Stimulated activated CD8-positive, alpha-beta memory T cell treated with anti-CD3 and anti-CD28 coated beads, Interleukin-15, amount 100 ng/mL, for 48 hours (primary cell): ENCODE data around the gene APEH.

Source experiments
- DNase-seq, 2 donors: peaks; one replicate each; pipeline ENCODE4 v3.0.0-alpha.2; 2020; ENCODE audit warnings: low read depth in 2 of 2

Gene APEH

DNA sequence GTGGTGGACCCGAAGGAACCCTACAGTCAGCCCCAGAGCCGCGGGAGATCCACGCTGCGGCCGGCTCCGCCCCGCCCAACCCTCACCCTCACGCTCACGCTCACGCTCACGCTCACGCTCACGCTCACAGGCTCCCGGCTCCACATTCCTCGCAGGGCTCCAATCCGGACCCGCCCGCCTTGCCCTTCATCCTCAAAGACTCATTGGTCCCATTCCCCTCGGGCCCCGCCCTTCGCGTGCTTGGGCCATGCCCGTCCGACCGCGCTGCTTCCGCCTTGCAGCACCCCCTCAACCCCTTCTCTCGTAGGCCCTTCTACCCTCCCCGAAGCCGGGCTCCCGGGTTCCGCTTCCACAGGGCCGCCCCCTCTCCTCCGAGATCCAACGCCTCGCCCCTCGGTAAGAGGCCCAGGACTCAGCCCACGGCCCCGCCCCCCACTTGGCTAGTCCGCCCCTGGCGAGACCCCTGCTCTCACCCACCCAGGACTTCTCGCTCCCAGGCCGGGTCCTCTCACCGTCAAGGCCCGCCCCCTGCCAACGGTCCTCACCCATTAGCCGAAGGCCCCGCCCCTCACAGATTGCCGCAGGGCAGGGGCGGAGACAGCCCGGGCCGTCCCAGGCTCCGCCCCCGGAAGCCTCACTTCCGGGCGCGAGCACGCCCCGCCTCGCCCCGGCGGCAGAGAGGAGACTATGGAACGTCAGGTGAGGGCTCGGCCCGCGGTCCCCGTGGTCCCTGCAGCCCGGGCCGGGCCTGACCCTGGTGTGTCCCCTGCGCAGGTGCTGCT lies at the start of gene APEH:
TSS of gene APEH (plus strand) at position 637 of the 782 bp plus-strand sequence. CDS start at position 688, 51 bp downstream.
- DNase-seq: peak; percentile 99

DNA sequence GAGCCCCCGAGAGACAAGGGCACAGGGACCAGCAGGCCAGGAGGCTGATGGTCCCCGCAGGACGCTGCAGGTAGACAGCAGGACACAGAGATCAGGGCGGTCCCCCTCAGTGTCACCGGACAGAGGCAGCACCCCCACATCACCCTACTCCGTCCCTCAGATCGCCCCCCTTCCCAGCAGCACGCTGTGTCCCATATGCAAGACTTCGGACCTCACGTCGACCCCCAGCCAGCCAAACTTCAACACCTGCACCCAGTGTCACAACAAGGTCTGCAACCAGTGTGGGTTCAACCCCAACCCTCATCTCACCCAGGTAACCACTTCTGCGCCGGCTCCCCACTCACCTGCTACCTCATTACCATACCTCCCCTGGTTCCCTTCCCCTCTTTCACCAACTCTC lies 49.1 kb upstream of the APEH start:
- DNase-seq: no peak

DNA sequence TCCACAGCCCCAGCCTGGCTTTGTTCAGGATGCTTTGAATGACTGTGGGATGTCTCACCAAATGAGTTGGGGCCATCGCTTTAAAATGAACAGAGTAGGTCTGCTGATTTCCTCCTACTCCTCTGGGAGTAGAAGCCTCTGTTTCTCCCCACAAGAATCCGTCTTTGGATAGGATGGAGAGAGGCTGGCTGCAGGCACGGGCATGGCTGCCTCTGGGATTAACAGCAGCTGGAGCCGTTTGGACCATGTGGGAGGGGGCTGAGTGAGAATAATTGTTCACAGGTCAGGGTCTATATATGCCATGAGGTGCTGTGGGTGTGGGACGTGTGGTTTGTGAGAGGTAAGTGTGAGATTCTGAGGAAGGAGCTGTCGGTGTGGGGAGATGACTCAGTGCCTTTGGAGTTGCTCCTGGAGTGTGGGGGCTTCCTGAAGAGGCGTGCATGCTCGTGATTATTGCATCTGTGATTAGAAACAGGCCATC lies 48.0 kb upstream of the APEH start:
- DNase-seq: no peak

DNA sequence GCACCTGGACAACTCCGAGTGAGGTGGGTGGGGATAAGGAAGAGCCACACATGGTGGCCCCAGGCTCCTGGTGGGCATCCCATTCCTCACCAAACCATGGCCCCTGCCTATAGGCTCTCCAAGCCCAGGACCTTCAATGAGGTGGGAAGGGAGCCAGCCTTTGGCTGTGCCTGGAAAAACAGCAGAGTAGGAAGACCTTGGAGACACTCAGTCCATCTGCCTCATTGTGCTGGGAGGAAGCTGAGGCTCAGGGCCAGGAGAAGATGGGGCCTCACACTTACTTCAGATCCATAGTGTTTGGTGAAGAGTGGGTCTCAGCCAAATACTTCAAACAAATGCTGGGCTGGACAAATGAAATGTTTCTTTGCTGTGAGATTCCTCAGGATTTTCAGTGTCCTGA lies 47.4 kb upstream of the APEH start:
- no peak for DNase-seq

DNA sequence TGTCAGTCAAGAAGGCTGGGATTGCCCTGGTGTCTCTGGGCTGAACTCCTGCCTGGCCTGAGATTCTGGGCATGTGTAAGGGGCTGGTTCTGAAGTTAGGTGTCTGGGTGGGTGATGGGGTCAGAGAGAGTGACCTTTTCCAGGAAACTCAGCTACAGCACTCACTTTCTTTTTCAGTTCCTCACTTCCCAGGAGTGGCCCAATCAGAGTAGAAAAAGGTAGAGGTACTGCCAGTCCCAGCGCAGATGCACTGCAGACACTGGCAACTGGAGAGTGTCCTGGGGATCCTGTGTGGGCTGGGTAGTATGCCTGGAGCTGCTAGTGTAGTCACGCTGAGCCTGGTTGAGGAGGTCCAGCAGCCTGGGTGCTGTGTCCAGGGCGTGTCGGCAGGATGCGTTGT lies 46.5 kb upstream of the APEH start:
- DNase-seq: no peak

DNA sequence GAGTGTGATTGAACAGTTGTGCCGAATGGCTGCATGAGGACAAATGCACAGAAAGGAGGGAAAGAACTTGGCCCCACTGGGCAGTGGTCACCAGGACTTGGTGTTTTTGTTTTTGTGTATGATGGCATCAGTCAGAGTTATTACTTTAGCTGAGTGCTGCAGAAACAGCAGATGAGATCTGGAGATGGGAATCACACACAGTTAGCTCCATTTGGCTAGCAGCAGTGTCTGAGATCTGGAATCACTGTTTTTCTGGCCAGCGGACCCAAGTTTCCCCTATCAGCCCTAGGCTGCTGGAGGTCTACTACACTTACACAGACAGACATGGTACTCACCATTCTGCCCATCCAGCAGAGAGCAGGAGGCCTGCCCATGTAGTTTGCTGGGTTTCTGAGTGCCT lies 45.9 kb upstream of the APEH start:
- DNase-seq: no peak

DNA sequence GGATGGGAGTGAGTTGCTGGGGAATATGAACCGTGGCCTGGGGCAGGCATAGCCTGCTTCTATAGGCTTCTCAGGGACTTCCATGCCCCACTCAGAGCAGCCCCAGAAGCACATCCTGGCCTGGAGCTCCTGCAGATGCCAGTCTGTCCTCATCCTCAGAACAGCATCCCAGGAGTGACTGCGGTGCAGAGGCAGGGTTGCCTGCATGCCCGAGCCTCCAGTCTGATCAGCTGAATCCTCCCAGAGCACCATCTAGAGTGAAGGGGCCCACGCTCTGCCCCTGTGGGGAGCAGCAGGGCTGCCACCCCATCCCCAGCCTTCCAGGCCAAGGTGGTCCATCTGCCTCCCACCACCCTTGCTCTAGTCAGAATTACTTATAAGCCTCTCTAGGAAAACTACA lies 44.7 kb upstream of the APEH start:
- DNase-seq: no peak

DNA sequence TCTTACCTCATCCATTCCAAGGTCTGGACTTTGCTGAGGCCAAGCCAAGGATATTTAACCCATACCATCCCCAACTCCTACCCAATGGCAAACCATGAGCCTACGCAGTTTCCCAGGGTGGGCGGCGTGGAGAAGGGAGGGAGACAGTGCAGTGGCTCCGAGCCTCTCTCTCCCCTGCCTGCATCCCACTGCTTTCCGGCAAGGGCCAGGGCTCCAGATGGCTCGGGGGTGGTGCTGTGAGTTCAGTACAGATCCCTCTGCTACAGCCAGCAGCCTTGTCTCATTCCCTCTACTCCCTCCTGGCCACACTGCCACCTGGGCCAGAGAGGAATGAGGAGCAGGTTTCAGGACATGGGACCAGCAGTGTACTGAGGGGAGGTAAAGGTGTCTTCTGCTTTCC lies 44.3 kb upstream of the APEH start:
- DNase-seq: no peak

DNA sequence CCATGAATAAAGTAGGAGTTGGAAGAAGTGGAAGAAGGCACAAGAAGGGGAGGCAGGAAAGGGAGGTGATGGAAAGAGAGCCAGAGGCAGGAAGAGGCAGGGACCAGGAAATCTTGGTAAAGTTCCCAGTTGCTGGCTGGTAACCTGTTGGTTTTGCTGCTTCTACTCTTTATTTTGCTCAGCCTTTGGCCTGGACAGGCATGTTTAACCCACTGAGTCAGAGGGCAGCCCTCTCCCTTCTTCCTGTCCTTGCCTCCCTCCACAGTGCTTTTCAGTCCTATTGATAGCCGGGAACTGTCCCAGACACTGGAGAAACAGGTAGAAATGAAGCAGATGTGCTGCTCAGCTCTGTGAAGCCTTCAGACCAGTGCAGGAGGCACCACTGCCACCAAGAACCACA lies 43.4 kb upstream of the APEH start:
- no peak for DNase-seq

DNA sequence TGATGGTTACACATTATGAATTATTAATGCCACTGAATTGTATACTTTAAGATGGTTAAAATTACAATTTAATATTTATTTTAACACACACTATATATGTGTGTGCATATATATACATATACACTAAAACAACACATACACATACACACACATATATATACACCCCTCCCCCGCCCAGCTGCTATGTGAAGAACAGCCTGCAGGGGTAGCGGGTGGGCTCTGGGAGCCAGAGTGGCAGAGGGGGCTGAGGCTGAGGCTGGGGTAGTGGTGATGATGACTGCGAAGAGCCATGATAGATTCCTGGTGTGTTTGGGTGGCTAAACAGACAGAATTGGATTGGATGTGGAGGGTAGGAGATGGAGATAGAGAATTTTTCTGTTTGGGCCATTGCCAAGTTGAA lies 39.4 kb upstream of the APEH start:
- no peak for DNase-seq

DNA sequence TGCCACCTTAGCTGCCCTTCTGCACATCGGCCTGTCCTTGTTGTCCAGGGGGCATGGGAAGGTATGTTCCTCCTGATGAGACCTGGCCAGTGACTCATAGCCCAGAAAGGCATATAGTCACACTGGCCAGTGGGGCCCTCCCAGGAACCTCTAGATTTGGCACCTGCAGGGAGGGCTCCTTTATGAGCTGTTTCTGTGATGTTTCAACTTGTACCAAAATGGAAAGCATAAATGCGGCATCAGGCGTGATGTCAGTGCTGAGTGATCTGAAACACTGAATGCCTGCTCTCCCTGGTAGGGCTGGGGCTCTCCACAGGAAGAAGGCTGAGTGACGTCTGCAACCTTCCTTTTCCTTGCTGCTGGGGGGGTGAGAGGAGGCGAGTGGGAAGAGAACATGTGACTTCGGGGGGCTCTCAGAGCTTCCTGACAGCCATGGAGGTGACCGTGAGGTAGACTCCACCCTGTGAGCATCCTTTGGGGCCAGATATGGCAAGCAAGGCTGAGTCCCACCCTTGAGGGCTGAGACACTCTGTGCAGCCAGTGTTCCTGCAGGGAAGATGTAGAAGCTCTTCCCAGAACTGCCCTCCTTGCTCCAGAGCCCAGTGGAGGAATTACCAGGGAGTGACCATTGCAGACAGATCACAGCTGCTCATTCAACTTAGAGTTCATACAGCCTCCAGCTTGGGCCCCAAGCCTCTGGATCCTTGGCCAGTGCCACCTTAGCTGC lies 37.1 kb upstream of the APEH start:
- no peak for DNase-seq

DNA sequence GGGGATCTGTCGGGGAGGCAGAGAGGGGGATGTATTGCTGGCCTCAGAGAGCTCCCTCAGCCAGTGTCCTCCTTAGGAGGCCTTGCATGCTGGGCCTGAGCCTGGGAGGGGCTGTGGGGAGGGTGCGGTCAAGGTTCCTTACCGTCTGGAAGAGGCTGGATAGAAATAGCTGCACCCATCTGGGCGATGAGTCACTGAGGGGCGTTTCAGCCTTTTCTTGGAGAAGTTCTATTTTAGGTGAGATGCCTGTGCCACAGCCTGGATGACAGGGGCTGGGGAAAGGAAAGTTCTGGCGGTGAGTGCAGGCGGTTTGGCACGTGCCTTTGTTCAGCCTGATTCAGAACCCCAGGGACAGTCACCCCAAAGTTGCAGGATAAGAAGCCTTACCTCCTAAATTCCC lies 35.7 kb upstream of the APEH start:
- DNase-seq: no peak

DNA sequence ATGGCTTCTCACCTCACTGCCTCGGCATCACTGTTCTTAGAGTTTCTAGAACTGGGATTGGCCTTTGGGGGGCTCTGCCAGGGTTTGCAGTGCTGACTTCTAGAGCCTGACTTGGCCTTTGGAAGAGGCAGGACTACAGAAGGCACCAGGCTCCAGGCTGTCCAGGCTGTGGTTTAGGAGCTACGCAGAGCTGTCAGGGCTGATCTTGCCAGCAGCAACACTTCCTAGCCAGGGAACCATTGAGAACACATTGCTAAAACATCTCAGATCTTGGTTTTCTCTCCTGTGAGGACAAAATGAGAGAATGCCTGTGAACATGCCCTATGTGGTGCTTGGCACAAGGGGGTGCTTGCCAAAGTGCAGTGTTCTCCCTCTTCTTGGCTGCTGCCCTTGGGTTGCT lies 34.6 kb upstream of the APEH start:
- no peak for DNase-seq

DNA sequence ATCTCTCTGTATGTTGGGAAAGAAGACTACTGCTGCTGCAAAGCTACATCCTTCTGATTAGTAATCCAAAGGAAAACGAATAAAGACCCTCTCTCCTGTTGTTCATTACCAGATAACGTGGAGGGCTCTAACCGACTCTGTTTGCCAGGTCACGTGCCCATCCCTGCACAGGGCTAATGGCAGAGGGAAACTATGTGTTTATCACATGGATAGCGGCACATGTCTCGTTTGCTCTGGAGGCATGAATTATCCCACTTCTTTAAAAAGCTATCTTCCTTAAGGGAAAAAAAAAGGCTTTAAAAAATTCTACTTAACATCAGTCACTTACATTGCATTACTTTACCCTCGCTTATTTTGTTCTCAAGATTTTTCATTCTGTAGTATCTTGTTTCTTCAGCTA lies 32.9 kb upstream of the APEH start:
- no peak for DNase-seq

DNA sequence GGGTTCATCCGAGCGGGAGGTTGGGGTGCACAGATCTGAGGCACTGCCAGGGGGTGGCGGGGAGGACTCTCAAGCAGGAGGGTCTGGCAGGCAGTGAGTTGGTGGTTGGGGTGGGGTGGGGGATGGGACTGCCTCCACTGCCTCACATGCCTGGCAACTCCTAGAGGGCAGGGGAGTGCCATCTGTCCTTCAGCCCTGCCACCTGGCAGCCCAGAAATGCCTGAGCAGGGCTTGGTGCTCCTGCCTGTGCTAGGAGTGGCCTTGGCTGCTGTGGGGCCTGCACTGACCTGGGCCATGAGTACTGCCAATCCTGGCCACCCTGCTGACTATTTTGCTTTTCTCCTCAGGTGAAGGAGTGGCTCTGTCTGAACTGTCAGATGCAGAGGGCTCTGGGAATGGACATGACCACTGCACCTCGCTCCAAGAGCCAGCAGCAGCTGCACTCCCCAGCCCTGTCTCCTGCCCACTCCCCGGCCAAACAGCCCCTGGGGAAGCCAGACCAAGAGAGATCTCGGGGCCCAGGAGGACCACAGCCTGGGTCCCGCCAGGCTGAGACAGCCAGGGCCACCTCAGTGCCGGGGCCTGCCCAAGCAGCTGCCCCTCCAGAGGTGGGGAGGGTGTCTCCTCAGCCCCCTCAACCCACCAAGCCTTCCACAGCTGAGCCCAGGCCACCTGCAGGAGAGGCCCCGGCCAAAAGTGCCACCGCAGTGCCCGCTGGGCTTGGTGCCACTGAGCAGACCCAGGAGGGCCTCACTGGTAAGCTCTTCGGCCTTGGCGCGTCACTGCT lies 32.0 kb upstream of the APEH start:
- DNase-seq: no peak

DNA sequence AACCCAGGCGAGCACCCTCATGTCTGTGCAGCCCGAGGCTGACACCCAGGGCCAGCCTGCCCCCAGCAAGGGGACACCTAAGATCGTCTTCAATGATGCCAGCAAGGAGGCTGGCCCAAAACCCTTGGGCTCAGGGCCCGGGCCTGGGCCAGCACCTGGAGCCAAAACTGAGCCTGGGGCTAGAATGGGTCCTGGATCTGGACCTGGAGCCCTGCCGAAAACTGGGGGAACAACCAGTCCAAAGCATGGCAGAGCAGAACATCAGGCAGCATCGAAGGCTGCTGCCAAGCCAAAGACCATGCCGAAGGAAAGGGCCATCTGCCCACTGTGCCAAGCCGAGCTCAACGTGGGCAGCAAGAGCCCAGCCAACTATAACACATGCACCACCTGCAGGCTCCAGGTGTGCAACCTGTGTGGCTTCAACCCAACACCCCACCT lies 31.4 kb upstream of the APEH start:
- DNase-seq: no peak

DNA sequence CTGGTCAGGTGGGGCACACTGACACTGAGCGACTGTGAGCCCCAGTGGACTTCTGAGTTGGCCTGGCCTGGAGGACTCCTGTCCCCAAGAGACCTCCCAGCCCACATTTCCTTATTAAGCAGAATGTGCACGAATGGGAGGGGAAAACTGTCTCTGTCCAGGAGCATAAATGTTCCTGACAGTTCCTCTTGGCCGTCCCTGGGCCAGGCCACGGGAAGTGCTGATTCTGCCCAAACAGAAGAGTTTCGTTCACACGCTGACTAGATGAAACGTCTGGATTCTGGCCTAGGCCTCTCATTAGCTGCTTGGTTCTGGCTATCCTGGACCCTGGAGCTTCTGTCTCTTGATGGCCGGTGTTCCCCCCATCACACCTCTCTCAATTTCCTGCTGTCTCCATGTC lies 29.5 kb upstream of the APEH start:
- no peak for DNase-seq

DNA sequence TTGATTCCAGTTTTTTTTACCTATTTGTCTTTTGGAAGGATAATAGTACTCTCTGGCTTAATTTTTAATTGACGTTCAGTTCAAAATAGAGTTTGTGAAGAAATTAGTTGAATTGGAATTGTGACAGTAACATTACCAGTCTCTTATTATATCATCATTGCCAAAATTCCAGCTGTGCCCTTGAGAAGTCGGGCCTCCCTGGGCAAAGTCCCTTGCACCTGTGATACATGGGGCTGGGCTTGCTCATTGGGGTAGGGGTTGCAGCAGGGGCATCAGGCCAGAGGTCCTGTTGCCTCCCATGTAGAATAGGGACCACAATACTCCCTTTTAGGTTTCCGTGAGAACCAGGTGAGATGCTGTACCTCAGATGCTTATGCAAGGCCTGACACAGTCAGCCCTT lies 27.9 kb upstream of the APEH start:
- DNase-seq: no peak

DNA sequence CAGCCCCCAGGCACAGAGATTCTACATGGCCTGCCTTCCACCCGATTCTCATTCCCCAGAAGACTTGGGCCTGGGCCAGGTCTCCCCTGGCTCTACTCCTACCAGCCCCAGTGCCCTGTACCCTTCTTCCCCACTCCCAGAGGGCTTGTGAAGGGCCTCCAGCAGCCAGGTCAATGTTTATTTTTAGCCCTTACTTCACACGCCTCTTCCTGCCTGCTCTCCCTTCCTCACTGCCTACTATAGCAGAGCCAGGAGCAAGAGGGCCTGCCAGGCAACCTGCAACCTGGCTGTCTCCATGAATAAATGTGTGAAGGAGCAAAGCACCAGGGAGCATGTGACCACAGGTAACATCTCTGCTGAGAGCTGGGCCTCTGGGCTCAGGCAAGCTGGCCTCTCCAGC lies 26.4 kb upstream of the APEH start:
- DNase-seq: no peak

DNA sequence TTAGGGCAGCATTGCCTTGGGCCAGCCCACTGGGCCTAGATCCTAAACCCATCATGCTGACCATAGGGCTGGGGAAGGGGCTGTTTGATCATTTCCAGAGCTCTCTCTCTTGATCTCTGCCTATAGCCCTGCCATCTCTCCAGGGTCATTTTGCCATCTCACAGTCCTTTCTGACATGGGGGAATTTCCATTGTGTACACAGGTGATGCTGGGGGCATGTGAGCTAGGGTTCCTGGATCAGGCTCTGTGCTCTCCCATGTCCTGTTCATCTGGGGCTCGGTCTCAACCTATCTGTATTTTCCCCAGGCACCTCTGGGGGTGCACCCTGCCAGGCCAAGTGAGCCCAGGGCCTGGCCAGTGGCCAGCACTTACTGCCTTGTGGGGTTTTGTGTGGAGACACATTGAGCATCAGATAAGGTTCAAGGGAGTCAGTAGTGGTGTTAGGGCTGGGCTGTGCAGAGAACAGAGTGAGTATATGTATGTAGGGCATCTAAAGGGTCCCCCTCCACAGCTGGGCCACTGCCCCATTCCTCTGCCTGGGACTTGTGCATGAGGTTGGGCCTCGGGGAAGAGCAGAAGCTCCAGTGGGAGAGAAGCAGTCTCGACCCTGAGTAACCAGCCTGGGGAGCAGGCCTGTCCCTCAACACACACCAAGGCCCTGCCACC lies 25.7 kb upstream of the APEH start:
- no peak for DNase-seq

DNA sequence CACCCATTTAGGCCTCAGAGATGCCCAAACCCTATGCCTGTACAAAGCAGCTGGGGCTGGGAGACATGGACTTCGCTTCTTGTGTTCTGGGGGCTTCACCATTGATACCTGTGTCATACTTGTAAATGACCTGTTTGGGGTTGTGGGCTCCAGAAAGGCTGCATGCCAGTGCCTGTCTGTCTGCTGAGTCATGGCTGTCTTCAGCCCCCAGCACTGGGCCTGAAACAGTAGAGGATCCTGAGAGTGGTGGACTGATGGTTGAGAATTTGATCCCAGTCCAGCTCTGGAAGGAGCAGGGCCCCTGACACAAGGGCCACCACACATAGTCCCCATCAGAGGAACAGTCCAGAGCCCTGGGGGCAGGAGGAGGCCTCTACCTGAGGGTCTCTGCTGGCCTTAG lies 24.6 kb upstream of the APEH start:
- DNase-seq: no peak

DNA sequence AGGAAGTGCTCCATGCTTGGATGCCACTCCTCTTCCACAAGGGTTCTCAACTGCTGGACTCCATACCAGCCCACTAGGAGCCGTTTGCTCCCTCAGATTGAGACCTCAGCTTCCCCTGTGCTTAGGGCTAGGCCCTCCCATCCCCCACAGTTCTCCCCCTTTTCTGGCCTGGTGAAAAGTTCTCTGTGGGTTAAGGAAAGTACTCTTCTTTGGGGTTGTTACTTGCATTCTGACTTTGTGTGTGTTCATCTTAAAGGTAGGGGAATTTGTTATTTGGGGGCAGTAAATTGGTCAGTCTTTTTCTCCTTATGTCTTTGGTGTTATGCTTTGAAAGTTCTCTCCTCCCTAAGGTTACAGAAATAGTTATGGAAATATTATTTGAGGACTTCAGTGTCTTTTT lies 24.0 kb upstream of the APEH start:
- DNase-seq: no peak
